Peyer's patch (tissue), 4 donors: Measurements from ENCODE around the gene TGFBR2.

ENCODE experiments used
- CTCF ChIP-seq, 6 experiments: fragments of 450-650 bp in 4 of 6; fragments of 200-600 bp in 2 of 6; sonication (generic) in 1 of 6; IDR thresholded peaks; one replicate each; pipeline ENCODE4 v1.5.1; 2017 to 2019; ENCODE audit warnings: antibody characterized with exemption in 6 of 6, mild to moderate bottlenecking in 3 of 6, moderate library complexity in 1 of 6
- POLR2A ChIP-seq, 2 donors: fragments of 450-650 bp; IDR thresholded peaks; one replicate each; pipeline ENCODE4 v1.5.1; 2017; ENCODE audit warnings: antibody characterized with exemption in 2 of 2, mild to moderate bottlenecking in 2 of 2, moderate library complexity in 2 of 2

DNA sequence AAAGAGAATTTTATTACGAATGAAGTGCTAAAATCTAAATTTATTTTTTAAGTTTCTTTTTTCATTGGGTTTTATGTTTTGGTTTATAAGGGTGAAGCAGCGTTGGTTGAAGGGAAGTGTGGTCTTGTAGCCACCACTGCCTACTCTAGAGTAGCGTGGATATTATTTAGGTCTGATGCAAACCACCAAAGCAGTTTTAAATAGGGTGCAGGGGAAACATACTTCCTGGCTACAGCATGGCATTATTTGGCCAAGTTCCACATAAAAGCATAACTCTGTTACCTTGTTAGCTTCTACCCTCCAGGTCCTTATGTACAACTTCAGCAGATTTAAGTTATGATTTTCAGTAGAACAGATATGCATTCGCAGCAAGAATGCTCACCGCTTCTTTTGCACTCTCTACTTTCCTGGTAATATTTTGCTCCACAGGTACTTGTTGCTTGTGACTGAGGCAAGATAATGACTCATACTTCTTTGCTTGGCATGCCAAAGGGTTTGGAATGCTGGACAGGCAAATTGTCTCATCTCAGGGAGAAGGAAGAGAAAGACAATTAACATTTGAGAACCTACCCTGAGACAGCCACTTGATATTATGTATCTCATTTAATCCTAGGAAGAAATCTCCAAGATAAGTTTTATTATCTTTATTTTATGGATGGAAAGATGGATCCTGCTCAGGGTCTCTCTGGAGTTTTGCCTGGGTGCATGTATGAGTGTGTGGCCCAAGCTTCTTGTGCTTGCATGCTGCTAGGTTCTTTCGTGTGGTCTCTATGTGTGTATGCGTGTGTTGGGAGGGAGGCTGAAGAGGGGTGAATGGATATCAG, 5.4 kb downstream of the TGFBR2 start:
- TF ChIP-seq CTCF (IDR thresholded peaks at IDR 0.05) (no peak), POLR2A (IDR thresholded peaks at IDR 0.05) (peak in 1 of 2 donors; percentile 14)
